ENCODE results near the gene HES5.

GRCh38 chr1:2523191-2523890 is 6.7 kb downstream of the HES5 start:
- TF ChIP-seq, protein P1, sequence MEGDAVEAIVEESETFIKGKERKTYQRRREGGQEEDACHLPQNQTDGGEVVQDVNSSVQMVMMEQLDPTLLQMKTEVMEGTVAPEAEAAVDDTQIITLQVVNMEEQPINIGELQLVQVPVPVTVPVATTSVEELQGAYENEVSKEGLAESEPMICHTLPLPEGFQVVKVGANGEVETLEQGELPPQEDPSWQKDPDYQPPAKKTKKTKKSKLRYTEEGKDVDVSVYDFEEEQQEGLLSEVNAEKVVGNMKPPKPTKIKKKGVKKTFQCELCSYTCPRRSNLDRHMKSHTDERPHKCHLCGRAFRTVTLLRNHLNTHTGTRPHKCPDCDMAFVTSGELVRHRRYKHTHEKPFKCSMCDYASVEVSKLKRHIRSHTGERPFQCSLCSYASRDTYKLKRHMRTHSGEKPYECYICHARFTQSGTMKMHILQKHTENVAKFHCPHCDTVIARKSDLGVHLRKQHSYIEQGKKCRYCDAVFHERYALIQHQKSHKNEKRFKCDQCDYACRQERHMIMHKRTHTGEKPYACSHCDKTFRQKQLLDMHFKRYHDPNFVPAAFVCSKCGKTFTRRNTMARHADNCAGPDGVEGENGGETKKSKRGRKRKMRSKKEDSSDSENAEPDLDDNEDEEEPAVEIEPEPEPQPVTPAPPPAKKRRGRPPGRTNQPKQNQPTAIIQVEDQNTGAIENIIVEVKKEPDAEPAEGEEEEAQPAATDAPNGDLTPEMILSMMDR (conservative IDR thresholded peaks at IDR 0.05; ENCODE audit: low read depth, low read length): no peak
- TF ChIP-seq EZH2phosphoT487 (IDR thresholded peaks at IDR 0.05; ENCODE audit: borderline replicate concordance, low read length): no peak
